ENCODE results near the gene SCN4B.
A peak's percentile ranks its signal among the peaks of the same experiment; 100 is the strongest.
"Not testable (repeated sequence)": the region's sequence is repeated elsewhere in the genome, so short reads cannot be mapped to it uniquely, and the experiment has no call there.

Gene SCN4B, protein sequence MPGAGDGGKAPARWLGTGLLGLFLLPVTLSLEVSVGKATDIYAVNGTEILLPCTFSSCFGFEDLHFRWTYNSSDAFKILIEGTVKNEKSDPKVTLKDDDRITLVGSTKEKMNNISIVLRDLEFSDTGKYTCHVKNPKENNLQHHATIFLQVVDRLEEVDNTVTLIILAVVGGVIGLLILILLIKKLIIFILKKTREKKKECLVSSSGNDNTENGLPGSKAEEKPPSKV

DNA sequence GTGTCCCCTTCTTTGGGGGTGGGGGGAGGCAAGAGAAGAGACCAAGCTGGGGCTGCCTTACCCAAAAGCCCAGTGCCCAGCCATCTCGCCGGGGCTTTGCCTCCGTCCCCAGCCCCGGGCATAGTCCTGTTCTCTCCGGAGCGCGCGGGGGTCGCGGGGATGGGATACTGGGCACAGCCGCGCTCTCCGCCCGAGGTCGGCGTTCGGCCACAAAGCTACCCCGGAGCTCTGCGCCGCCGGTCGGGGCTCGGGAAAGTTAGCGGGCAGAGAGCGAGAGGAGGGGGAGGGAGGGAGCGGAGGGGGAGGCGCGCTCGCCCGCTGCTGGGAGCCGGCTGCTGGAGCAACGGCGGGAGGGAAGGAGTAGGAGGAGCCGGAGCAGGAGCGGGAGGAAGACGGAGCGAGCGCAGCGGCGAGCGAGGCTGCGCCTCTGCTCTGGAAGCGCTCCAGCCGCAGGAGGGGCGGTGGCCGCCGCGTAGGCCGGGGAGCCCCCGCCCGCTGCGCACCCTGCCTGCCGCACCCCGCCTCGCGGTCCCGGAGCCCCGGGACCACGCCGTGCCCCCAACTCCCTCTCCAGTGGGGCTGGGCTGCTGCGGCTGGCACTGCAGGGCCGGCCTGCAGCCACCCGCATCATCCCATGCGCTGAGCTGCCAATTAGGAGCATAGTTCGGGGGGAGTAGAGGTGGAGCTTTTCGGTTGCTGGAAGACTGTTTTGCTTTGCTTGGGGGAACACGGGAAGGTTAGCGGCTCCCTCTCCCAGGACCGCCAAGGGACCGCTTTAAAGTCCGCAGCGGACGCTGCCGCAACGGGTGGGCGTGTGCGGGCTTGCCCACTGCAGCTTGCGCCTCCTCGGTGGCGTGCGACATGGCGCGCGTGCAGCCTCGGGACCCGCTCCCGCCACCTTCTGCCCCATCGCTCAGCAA is at the start of gene SCN4B:
SCN4B (minus strand) TSS at position 272 of the 920 bp plus-strand sequence; CDS start at position 122, 150 bp downstream.
- no peak for DNase-seq (ENCODE audit: low read depth)

DNA sequence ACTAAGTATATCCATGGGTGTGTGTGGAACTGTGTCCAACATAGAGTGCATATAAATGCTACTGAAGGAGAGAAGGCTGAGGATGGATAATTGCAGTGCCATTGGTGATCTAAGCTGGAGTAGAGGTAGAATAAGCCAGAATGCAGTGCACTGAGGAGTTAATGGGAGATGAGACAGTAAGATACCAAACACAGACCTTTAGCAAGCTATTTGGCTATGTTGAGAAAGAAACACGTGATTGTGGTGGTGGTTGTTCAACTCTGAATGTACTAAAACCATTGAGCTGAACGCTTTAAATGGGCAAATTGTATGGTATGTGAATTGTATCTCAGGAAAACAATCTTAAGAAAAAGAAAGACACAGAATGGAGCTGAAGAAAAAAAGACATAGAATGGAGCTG is 49.3 kb upstream of the SCN4B start:
- no peak for DNase-seq (ENCODE audit: low read depth)

DNA sequence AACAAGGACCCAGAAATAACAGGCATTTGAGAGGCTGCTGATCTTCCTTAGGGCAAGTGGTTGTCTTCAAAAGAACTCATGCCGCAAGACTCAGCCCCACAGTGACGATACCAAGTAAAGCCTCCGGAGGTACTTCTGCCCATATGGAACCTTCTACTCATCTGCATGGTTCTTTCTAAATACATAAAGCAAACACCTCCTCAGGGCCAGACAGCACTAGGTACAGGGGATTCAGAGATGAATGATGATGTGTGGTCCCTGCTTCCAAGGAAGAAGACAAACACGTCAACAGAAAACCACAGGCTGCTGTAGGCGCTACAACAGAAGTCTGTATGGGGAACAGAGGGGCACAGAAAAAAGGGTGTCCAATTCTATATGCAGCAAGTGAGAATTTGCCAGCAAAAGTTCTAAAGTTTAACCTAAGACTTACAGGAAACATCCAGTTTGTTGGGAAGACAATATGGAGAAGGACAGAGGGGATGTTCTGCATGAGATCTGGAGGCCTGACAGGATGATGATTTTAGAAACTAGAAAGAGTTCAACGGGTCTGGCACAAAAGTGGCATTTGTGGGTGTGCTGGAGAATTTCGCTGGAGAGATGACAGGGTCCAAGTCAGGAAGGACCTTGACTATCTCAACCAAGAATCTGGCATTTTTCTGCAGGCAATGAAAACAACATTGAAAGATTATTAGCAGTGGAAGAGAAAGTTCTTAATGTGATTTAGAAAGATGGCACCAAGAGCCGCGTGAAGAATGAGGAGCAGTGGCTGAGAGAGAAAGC is 48.5 kb upstream of the SCN4B start:
- no peak for DNase-seq (ENCODE audit: low read depth)

DNA sequence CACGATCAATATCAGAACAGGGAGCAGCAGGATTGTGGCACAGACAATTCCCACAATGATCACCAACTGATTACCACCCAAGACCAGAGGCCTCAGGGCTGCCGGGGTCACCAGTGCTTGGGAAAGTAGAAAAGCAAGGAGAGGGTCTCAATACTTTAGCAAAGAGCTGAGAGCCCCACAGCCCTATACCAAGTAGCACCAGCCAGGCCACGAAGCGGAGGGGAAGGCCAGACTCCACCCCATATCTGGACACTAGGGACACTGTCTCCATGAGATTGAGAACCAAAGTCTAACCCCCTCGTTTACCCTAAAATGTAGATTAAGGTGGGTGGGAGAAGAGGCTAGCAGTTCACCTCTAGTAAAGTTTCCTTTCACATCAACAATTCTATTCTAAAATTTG is 47.9 kb upstream of the SCN4B start:
- DNase-seq (ENCODE audit: low read depth): no peak

DNA sequence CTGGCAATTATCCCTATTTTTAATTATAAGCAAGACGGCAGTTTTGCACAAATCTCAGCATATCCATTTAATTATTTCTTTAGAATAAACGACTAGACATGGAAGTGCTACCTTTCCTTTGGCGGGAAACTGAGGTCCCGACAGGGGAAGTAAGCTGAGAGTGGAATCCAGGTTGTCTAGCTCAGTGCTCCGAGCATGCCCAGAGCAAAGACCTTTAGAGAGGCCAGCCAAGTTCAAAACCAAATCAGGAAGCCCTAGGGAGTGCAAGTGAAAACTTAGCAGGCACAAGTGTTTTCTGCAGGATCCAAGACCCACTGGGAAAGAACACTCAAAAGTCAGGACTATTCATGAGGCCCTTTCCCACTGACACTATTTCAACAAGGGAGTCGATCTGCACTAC is 46.5 kb upstream of the SCN4B start:
- no peak for DNase-seq (ENCODE audit: low read depth)

DNA sequence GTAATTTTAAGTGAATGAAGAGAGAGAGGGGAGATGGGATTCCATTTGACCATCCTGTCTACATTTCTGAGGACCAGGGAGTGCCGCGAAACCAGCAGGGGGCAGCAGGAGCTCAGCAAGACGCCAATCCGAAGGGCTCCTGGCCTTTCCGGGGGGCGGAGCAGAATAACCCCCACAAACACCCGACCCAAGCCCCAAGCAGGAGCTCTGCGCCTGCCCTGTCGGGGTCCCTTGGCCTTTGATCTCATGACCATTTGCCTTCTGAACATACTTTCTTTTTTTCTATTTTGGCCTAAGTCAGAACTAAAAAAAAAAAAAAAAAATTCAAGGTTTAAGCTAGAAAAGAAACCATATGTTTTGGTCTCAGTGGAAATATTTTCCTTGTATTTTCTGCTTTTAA is 45.7 kb upstream of the SCN4B start:
- peak; percentile 84 for DNase-seq (ENCODE audit: low read depth)

DNA sequence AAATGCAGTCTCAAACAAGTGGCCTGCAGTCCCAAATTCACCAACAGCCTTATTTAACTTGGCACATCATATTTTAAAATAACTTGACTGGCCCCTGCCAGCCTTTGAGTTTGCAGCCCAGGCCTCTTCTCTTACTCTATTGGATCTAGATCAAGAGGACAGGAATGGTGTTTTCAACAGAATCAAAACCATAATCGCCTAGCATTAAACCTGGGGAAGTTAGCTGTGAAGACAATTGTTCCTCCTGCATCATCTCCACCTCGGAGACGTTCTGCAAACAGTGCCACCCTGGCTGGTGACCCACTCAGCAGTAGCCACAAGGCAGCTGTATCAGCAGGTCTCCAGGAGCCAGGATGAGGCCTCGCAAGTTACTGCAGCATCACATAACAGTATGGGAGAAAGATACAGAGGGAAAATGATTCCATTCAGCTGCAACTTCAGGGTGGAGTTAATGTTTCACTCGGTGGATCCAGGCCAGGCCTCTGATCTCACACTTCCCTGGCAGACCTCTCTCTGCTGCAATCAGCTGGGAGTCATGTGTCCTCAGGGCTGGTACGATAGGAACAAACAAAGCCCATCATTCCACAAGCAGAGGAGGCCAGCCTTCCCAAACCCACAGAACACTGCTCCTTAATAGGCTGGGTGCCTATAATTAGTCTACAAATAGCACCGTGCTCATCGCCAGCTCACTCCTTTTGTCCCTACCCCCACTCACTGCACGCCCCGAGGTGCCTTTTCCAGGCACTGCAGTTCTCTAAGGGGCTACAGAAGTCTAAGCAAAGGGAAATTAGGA is 42.4 kb upstream of the SCN4B start:
- no peak for DNase-seq (ENCODE audit: low read depth)

DNA sequence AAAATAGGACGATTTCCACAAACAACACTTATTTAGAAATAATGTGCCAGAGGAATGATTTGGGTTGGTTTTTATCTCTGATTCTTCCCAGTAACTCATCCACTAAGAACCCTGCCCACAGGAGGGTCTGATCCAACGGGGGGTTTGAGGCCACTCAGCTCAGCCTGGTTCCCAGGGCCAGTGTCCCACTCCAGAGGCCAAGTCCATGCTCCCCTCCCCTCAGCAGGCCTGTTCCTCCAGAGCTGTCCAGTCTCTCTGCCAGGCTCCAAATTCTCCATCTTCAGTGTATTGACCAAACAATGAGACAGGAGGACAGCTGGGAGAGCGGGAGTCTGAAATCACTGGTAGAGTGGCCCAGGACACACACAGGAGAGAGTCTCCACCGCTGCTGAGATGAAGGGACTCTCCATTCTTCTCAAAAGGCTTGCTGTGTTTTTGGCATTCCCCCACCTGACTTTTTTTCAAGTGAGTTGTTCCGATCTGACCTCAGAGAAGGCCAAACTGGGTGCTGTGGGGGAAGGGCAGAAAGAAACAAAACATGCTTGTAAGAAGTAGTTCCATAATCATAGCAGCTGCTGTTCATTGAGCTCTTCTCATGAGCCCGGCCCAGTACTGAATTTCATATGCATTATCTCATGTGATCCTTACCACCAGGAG is 41.4 kb upstream of the SCN4B start:
- DNase-seq (ENCODE audit: low read depth): no peak

DNA sequence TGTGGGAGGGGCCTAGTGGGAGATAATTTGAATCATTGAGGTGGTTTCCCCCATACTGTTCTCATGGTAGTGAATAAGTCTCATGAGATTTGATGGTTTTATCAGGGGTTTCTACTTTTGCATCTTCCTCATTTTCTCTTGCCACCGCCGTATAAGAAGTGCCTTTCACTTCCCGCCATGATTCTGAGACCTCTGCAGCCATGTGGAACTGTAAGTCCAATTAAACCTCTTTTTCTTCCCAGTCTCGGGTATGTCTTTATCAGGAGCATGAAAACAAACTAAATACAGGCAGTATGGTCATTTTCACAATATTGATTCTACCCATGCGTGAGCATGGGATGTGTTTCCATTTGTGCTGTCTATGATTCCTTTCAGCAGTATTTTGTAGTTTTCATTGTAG is 40.2 kb upstream of the SCN4B start:
- DNase-seq (ENCODE audit: low read depth): not testable (repeated sequence)

DNA sequence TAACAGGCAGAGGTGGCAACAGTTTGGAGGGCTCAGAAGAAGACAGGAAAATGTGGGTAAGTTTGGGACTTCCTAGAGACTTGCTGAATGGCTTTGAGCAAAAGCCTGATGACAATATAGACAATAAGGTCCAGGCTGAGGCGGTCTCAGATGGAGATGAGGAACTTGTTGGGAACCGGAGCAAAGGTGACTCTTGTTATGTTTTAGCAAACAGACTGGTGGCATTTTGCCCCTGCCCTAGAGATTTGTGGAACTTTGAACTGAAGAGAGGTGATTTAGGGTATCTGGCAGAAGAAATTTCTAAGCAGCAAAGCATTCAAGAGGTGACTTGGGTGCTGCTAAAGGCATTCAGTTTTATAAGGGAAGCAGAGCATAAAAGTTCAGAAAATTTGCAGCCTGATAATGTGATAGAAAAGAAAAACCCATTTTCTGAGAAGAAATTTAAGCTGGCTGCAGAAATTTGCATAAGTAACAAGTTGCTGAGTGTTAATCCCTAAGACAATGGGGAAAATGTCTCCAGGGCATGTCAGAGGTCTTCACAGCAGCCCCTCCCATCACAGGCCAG is 38.4 kb upstream of the SCN4B start:
- not testable (repeated sequence) for DNase-seq (ENCODE audit: low read depth)

DNA sequence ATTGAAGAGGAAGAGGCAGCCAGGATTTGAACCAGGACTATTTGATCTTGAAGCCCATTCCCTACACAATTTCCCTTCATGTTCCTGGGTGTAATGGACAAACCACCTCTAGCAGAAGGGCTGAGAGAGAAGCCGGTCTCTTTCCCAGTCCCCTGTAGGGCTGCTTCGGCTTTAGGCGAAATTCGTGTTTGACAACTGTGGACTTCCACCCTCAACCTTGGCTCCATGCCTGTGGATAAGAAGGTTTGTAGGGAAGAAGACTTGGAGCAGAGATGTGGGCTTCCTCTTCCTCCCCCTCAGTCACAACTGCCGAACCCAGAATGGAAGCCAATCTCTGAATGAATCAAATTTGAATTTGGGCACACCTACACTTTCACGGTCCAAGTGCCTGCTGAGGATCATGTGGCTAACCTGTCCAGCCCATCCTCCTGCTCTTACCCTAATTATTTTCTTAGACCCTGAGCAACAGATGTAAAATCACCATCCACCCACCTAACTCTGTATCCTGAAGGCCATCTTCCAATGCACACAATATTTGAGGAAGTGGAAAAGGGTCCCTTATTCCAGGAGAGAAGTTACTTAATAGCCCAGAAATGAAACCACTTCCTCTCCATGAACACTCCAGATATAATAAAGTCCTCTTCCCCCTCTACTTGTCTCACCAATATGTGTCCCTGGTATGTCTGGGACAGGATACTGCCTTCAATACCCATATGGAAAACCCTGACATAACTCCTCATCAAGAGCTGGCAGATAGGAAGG is 33.9 kb upstream of the SCN4B start:
- DNase-seq (ENCODE audit: low read depth): no peak

DNA sequence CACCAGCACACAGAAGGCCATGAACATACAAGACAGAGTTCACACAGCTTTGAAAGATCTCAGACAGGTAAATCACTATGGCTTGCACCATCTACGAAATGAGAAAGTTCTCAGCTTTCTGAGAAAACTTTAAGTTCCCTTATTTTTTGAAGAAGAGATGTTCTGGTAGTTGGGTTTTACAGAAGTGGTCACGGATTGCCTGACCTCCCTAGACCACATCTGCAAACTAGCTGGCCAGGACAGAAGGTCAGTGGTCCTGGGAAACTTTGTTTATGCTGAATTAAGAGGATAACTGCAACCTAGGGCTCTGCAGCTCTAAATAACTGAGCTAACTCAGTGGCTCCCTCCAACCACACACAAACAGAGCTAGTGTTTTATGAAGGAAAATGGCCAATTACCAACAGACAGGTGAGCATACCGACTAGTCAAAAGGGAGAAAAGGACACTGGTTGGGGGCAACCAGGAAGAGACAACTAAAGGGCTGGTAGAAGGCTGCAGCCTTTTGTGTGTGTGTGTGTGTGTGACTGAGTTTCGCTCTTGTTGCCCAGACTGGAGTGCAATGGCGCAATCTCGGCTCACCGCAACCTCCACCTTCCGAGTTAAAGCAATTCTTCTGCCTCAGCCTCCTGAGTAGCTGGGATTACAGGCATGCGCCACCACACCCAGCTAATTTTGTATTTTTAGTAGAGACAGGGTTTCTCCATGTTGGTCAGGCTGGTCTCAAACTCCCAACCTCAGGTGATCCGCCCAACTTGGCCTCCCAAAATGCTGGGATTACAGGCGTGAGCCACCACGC is 32.4 kb upstream of the SCN4B start:
- no peak for DNase-seq (ENCODE audit: low read depth)

DNA sequence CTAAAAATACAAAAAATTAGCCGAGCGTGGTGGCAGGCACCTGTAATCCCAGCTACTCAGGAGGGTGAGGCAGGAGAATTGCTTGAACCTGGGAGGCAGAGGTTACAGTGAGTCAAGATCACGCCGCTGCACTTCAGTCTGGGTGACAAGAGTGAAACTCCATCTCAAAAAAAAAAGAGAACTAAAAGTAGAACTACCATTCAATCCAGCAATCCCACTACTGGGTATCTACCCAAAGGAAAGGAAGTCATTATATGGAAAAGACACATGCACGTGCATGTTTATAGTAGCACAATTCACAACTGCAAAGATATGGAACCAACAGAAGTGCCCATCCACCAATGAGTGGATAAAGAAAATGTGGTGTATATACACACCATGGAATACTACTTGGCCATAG is 31.1 kb upstream of the SCN4B start:
- not testable (repeated sequence) for DNase-seq (ENCODE audit: low read depth)

DNA sequence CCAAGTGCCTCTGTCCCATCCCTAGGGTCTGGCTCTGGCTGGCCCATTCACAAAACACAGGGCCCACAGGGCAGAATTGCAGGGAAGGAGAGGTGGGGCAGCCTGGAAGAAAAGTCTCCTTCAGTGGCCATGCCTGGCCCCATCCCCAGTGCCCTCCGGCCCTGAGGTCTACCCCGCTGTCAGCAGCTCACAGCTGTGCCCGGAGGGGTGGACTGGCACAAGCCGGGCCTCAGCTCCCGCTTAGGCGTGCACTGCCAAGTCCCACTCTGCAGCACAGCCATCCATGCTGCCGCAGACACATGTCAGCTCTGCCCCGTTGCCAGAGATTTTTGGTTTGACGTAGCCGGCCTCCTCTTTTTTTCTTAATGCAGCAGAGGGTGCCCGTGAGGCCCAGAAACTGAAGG is 27.7 kb upstream of the SCN4B start:
- DNase-seq (ENCODE audit: low read depth): no peak

DNA sequence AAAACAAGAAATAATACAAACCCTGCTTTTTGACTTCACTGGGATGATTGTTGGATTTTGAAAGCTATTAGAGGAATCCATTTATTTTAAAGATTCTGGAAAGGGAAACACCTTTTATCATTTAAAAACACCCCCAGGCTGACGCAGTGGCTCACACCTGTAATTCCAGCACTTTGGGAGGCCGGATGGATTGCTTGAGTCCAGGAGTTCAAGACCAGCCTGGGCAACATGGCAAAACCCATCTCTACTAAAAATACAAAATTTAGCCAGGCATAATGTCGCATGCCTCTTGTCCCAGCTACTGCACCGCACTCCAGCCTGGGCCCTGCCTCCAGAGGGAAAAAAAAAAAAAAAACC is 24.1 kb upstream of the SCN4B start:
- no peak for DNase-seq (ENCODE audit: low read depth)

DNA sequence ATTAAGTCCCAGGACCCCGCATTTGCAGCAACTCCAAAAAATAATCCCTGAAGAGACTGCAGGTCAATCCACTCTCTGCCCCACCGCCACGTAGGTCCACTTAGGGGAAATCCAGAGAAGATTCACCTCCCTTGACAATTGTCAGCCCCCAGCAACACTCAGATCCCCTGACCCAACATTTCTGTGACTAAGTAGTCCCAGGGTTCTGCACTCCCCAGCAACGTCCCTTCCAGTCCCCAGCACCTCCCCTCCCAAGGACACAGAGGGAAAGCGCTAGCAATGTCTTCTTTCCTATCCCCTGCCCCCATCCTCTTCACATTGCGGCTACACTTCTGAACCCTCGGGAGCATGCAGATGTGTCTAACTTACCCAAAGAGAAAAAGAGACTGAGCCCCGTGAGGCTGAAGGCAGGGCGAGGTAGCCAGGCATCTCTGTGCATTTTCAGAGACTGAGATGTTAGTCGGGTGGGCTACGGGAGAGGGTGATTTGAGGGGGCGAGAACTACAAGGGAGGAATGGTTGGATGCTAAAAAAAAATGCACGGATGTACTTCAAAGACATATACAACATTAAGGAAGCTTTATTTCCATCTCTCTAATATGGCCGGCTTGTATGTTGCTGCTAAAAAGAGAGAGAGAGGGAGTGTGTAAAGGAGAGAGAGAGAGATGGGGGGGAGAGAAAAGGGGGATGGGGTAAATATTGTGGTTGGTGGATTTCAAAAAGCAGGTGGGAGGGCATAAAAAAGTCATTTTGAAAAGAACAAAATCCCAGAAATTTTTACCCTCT is 23.6 kb upstream of the SCN4B start, which contains the start of gene SCN2B:
SCN2B (minus strand) TSS at position 647 of the 785 bp plus-strand sequence; CDS start at position 439, 208 bp downstream.
- DNase-seq (ENCODE audit: low read depth): no peak

DNA sequence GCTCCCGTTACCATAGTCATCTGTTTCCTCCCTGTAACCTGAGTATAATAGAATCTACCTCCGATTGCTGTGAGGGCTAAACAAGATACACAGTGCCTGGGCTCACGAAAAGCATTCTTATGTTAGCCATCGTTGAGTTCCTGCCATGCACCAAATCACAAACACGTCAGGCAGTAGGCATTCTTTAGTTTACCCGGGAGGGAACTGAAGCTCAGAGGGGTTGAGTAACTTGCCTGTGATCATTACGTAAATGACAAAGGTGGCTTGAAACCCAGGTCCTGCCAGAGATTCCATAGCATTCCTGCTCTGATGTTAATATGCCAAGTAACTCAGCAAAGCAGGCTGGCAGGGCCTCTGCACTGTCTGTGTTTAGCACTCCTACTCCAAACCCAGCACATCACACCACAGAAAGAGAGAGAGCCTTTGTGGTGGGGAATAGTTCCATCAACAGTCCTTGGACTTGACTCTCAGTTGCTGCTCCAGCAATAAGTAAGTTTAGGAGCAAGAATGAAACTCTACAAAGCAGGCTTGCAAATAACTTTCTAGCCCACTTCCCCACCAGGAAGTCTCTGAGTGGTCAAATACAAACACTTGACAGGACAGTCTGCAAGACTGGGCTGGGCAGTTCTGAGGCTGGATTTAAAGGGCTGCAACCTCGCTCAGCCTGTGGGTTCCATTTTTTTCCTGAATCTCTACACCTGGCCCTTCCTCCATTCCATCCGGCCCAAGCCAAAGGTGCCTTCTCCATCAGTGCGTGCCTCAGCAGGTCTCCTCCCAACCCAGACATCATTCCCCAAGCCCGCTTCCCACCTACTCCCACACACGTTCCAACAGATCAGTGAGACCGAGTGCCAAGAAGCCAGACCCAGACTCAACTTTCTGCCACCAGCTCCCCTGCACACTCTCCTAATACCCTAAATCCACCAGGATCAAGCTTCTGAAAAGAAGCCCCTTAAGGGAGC is 22.7 kb upstream of the SCN4B start:
- DNase-seq (ENCODE audit: low read depth): no peak

Data from activated T-cell treated with anti-CD3 and anti-CD28 coated beads for 1 hour (primary cell).